HG02943 (cell line): ENCODE measurements around the gene SCAI.
"Not testable (repeated sequence)": the region's sequence is repeated elsewhere in the genome, so short reads cannot be mapped to it uniquely, and the experiment has no call there.

Experiments
- ATAC-seq: cut with Tn5 transposase; IDR thresholded peaks from one replicate; pipeline ENCODE4 v1.9.1; 2021; ENCODE audit warnings: mild to moderate bottlenecking, low read depth, moderate library complexity; ENCODE audit not compliant: unreplicated experiment

Gene SCAI

DNA sequence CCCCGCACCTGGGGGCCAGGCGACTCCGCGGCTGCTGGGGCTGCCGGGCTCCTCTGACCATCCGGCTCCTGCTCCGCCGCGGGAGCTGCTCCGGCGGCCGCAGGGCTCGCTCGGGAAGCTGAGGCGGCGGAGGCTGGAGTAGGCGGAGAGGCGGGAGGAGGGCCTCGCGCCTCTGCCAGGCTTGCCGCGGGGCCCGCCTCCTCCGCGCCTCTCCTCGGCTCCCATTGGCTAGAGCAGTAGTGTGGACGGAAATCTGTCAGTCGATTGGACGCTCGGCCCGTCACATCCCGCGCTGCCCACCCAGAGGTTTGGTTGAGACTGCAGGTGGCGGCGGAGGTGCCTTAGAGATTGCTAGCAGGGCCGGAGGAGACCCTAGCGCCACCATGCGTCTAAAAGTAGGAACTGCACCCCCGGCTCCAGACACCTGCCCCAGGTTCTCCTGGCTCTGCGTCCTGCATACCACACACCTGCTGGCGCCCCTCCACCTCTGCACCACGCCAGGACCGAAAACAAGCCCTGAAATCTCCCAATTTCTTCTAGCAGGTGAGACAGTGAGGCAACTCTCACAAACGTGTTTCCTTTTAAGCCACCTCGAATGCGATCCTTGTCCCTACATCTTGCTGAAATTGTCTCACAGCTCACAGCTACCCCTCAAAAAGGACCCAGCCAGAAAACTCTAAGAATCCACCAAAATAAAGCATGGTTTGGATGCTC is at the start of gene SCAI:
Gene SCAI, minus strand, starts transcription at position 152 of the 714 bp plus-strand sequence. Its CDS starts 91 bp downstream, at position 61.
- ATAC-seq: peak; percentile 97

DNA sequence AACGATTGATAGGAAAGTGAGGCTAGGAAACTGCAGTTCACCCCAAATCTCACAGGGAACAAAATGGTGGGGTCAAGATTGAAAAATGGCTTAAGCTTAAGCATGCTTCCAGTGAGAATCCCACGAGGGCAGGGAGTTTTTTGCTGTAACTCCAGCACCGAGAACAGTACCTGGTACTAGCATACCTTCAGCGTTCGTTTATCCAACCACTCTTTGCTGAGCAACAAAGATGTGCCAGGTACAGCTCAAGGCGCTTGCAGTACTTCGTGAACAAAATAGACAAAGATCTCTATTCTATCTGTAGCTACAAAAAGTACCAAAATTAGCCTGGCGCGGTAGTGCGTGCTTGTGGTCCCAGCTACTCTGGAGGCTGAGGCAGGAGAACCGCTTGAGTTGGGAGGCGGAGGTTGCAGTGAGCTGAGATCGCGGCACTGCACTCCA is 47.1 kb upstream of the SCAI start:
- ATAC-seq: no peak

DNA sequence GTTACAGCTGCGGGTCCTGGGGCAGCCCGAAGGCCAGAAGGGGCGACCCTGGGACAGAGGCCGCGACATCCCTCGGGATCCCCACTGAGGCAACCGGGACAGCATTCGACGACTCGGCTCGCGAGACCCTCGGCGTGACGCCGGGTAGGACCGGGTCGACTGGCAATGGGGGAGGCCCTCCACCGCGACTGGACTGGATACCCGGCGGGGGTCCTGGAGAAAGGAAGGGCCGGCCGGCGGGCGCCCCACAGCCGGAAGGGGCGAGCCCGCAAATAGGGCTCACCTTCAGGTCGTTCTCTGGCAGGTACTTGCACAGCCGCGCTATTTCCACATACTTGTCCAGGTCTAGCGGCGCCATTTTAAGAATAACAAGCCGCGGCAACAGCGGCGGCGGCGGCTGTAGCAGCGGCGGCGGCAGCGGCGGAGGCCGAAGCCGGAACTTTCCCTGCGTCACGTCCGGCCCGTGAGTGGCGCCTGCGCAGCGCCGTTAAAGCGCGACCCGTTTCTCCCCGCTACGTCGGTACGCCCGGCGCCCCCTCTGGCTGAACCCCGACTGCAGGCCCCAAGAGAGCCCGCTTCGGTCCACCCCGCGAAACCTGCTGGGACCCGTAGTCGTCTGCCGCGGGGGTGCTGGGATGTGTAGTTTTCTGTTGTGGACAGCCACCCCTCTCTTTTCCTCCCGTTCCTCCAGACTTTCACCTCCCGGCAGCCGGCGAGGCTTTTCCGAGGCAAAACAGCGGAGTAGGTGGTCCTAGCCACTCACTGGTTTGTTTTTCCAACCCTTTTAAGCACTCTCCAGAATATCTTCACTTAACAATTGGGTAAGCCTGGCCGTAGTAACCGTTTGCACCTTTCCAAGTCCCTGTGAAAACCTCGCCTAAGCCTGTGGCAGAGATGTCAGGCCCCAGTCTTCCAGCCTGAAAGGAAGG is 46.3 kb upstream of the SCAI start, which contains the start of gene PPP6C:
Gene PPP6C, minus strand, starts transcription at position 443 of the 929 bp plus-strand sequence. Its CDS starts 85 bp downstream, at position 358.
- ATAC-seq: peak; percentile 92

DNA sequence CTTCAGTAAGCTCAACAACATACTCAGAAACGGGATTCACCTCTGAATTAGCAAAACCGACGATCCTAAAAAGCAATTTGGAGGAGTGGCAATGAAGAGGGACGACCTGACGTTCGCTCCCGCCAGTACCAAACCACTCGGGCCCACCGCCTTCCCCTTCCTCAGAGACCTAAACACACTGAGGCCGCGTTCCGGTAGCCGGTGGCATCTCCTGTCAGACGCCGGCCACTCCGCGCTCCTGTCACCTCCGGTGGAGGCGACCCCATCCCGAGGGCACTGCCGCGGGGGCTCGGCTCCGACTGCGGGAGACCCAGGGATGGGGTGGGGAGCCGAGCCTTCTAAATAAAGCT is 45.7 kb upstream of the SCAI start:
- ATAC-seq: no peak

DNA sequence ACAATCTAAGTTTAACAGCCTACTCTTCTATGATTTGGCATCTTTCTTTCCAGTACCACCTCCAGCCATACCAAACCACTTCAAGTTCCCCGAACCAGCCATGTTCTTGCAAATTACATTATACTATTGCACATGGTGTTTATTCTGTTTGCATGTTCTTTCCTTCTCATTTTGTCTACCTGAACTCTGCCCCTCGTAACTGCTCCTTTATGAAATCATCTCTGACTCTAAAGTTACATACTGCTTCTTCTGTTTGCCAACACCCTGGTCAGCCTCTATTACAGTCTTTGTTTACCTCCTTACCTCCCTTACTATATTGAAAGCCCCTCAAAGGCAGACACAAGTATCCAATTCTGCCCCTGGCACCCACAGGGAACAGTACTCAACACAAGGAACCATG is 40.2 kb upstream of the SCAI start:
- ATAC-seq: no peak

DNA sequence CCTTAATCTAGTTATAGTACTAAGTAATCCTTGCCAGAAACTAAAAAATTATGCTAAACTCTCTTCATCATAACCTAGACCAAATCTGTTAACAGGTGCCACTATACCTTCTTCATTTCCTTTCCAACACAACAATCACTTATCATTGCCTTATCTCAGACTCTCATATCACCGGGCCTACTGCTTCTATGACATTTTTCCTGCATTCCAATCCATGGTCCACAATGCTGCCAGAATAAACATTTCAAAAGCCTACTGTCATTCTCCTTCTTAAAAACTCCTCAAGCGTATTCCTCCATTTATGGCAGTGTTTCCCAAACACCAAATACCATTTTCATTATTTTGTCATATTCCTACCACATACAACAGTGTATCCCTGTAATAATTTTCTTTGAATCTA is 39.7 kb upstream of the SCAI start:
- no peak for ATAC-seq

DNA sequence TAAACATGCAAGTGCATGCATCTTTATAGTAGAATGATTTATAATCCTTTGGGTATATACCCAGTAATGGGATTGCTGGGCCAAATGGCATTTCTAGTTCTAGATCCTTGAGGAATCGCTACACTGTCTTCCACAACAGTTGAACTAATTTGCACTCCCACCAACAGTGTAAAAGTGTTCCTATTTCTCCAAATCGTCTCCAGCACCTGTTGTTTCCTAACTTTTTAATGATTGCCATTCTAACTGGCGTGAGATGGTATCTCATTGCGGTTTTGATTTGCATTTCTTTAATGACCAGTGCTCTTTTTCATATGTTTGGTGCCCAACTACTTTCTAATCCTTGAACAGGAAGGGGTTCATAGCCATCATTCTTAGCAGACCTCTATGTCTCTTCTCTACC is 38.4 kb upstream of the SCAI start:
- not testable (repeated sequence) for ATAC-seq

DNA sequence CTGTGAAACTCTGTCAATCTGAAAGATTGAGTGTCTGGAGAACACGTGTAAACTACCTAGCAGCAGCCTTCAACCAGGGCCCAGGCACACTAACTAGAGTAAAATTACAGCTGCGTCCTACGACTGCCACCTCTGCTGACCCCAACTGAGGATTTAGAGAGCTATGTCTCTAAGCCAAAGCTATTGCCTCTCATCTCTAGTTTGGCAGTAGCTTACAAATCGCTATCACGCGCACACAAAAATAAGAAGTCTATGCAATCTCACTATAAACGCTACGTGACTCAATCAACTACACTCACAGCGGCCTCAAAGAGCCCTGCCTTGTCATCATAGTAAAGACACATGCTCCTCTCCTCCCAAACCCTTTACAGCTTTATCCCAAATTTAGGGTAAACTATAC is 37.5 kb upstream of the SCAI start:
- ATAC-seq: no peak

DNA sequence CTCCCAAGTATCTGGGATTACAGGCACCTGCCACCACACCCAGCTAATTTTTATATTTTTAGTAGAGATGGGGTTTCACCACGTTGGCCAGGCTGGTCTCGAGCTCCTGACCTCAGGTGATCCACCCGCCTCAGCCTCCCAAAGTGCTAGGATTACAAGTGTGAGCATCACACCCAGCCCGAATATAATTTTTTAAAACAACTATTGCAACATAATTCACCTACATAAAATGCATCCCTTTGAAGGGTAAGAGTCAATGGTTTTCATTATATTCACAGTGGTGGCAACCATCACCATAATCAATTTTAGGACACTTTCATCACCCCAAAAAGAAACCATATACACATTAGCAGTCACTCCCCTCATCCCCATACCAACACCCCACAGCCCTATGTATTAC is 36.4 kb upstream of the SCAI start:
- not testable (repeated sequence) for ATAC-seq

DNA sequence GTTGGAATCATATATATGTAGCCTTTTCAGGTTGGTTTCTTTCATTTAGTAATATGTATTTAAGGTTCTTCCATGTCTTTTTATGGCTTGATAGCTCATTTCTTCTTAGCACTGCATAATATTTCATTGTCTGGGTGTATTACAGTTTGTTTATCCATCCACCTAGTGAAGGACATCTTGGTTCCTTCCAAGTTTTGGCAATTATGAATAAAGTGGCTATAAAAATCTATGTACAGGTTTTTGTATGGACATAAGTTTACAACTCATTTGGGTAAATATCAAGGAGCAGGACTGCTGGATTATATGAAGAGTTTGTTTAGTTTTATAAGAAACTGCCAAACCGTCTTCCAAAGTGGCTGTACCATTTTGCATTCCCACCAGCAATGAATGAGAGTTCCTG is 34.6 kb upstream of the SCAI start:
- no peak for ATAC-seq

DNA sequence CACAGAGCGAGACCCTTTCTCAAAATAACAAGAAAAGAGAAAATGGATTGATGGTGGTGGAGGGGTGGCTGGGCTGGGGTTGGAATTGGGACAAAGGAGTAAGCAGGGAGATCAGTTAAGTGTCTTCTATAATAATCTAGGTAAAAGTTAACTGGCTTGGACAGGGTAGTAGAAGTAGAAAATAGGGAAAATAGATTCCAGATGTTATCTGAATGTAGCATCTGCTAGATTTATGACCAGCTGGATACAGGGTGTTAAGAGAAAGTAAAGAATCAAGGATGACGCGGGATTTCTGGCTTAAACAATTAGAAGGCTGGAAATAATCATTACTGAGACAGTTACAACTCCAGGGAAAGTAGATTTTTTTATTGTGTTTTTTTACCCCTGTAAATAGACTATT is 33.3 kb upstream of the SCAI start:
- ATAC-seq: no peak

DNA sequence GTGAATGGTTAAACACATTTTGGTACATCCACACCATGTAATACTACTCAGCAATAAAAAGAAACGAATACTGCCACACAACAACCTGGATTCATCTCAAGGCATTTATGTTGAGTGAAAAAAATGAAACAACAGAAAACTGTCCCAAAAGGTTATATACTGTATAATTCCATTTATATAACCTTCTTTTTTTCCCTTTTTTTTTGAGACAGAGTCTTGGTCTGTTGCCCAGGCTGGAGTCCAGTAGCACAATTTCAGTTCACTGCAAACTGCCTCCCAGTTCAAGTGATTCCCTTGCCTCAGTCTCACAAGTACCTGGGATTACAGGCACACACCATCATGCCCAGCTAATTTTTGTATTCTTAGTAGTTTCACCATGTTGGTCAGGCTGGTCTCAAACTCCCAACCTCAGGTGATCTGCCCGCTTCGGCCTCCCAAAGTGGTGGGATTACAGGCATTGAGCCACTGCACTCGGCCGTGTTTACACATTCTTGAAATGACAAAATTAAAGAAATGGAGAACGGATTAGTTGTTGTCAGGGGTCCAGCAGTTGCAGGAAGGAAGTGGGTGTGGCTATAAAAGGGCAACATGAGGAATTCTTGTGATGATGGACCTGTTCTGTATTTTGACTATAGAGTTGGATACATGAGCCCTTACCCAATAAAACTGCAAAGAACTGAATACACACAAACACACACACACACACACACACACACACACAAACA is 28.9 kb upstream of the SCAI start:
- ATAC-seq: no peak

DNA sequence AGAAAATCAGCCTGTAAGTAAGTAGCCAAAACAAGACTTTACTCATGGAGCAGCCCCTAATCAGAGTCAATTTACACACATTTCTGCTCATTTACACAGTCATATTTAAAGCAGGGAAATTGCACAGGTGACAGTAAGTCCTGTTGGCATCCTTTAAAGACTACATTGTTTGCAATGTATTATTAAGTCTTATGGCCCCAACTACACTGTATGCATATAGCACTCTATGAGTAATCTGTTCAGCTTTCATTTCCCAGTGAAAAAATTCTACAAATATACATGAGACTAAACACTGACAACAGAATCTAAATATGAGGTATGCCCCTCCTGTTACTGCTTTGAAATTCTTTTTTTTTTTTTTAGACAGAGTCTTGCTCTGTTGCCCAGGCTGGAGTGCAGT is 26.6 kb upstream of the SCAI start:
- no peak for ATAC-seq

DNA sequence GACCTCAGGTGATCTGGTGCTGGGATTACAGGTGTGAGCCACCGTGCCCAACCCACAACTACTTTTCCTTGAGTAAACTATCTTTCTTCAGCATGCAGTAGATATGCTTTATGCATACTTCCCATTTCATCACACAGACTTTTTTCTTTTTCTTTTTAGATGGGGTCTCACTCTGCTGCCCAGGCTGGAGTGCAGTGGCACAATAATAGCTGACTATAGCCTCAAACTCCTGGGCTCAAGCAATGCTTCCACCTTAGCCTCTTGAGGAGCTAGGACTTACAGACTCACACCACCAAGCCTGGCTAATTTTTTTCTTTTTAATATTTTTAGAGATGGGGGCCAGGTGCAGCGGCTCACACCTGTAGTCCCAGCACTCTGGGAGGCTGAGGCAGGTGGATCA is 23.4 kb upstream of the SCAI start:
- no peak for ATAC-seq

DNA sequence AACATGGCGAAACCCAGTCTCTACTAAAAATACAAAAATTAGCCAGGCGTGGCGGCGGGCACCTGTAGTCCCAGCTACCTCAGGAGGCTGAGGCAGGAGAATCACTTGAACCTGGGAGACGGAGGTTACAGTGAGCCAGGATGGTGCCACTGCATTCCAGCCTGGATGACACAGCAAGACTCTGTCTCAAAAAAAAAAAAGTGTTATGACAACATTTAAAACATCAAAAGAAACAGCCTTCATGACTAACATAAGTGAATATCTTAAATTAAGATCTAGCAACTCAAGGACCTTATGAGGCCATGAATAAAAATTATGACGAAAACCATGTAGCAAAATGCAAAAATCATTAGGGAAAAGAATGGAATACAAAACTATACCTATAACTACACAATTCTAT is 19.6 kb upstream of the SCAI start:
- not testable (repeated sequence) for ATAC-seq

DNA sequence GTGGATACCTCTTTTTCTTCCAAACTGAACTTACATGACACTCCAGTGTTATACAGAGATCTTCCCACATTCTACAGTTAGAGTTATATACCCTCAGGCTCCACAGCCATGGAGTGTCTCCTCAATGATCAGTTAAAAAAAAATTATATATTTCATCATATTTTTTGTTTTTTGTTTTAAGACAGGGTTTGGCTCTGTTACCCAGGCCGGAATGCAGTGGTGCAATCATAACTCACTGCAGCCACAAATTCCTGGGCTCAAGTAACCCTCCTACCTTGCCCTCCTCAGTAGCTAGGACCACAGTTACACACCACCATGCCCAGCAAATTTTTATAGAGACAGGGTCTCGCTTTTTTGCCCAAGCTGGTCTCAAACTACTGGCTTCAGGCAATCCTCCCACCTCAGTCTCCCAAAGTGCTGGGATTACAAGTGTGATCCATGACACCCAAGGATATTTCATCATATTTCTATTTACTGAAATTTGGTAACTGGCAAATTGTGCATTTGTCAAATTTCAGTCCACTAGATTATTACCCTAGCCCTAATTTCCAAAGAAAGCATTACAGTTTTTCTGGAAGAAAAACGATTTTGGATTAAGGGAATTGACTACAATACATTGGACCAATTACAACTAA is 18.1 kb upstream of the SCAI start:
- ATAC-seq: no peak

DNA sequence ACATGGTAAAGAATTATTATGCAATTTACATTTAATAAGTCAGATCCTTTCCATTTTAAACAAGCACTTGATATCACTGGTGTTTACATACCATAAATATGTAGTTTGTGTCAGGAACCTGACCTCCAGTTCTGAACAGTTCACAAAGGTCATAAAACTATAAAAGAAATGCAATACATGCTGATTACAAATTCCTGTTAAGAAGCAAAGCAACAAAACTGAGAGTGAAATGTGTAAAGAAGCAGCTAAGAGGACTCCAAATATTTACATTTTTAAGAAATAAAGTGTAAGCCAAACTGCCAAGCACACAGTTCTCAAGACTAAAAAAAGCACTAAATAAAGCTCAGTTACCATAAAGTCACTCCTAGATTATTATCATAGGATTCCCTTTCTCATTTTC is 17.4 kb upstream of the SCAI start:
- ATAC-seq: no peak

DNA sequence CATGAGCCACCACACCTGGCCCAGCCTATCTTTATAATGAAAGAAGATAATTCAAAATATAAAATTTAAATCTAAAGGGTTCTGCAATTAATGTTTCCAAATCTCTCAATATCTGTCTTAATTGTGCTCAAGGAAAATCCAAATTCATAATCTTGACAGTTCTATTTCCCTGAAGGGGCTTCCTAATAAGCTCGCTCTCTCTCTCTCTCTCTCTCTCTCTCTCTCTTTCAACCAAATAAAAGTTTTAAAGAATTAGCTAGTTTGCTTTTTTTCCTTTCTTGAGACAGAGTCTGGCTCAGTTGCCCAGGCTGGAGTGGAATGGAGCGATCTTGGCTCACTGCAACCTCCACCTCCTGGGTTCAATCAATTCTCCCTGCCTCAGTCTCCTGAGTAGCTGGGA is 13.2 kb upstream of the SCAI start:
- ATAC-seq: no peak

DNA sequence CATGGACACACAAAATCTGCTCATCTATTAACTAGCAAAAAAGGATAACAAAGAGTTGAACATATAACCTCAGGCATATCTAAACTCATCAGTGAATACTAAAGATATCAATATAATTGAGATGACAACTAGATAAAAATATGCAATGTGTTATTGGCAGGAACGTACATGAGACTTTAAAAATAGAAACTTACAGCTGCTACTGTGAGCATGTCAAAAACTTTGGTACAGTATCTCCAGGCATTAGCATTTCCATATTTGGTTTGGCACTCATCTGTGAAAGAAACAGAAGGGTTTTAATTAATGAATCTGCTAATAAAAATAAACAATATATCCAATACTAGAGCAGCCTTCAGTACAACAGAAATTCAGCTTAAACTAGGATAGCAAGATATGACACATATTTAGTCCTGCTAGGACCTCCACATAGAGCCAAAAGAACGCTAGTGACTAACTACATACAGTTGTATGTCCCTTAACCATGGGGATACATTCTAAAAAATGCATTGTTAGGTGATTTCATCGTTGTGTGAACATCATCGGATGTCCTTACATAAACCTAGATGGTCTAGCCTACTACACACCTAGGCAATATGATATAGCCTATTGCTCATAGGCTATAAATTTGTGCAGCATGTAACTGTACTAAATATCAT is 10.5 kb upstream of the SCAI start:
- ATAC-seq: no peak

DNA sequence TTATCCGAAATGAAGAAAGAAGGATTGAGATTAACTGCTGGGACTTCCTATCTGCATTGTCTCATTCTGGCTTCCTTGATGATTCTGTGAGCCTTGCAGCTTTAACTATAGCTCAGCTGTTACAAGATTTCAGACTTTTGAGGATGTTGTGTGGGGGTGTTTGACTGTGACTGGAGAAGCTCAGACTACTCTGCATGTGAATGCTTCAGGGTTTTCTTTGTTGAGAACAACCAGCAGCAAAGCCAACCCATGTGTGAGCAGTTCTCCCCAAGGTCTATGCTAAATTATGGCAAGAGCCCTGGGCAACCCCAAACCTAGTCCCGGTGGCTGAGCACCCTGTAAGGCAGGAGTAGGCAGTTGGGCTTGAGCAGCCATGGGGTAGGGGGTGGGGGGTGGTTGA is 8.4 kb upstream of the SCAI start:
- ATAC-seq: no peak
